Measurements from ENCODE around the gene DENND6B. TPM values are rescaled to one million over a fixed set of nuclear protein-coding genes. Genes with fewer than 3 reads are reported as not detected.
"Not testable (repeated sequence)": the region's sequence is repeated elsewhere in the genome, so short reads cannot be mapped to it uniquely, and the experiment has no call there.

Gene DENND6B
- total RNA-seq, 1 experiment from 2014 or later = 2.5 TPM

DNA sequence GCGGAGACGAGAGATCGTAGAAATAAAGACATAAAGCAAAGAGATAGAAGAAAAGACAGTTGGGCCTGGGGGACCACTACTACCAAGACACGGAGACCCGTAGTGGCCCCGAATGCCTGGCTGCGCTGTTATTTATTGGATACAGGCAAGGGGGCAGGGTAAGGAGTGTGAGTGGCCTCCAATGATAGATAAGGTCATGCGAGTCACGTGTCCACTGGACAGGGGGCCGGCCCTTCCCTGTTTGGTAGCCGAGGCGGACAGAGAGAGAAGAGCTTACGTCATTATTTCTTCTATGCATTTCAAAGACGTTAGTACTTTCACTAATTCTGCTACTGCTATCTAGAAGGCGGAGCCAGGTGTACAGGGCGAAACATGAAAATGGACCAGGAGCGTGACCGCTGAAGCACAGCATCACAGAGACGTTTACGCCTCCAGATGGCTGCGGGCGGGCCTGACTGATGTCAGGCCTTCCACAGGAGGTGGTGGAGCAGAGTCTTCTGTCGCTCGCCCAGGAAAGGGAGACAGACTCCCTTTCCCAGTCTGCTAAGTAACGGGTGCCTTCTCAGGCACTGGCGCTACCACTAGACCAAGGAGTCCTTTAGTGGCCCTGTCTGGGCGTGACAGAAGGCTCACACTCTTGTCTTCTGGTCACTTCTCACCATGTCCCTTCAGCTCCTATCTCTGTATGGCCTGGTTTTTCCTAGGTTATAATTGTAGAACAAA is 41.1 kb upstream of the DENND6B start:
- Mint-ChIP-seq H3K4me3 (no peak overlapping the region), H3K27me3 (ENCODE audit: low read depth) (no peaks in the 10 kb centered on the region), H3K27ac (no peak overlapping the region), H3K4me1 (no peaks in the 10 kb centered on the region), H3K9me3 (no peaks in the 10 kb centered on the region), H3K36me3 (peaks cover 23% of the 10 kb centered on the region)
- TF ChIP-seq, protein P1, sequence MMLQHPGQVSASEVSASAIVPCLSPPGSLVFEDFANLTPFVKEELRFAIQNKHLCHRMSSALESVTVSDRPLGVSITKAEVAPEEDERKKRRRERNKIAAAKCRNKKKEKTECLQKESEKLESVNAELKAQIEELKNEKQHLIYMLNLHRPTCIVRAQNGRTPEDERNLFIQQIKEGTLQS (CRISPR knock-in tag; conservative IDR thresholded peaks at IDR 0.05) = no peak
- TF ChIP-seq ETV6 (CRISPR knock-in tag; IDR thresholded peaks at IDR 0.05) (no peak), KAT7 (CRISPR knock-in tag; IDR thresholded peaks at IDR 0.05; ENCODE audit: borderline replicate concordance) (no peak), SOX15 (CRISPR knock-in tag; IDR thresholded peaks at IDR 0.05) (no peak), ZNF416 (CRISPR knock-in tag; IDR thresholded peaks at IDR 0.05) (no peak), ZNF263 (CRISPR knock-in tag; IDR thresholded peaks at IDR 0.05; ENCODE audit: low read depth) (no peak), ZNF121 (CRISPR knock-in tag; IDR thresholded peaks at IDR 0.05) (no peak), ZNF317 (CRISPR knock-in tag; IDR thresholded peaks at IDR 0.05; ENCODE audit: borderline replicate concordance, low read depth) (no peak), OVOL2 (CRISPR knock-in tag; IDR thresholded peaks at IDR 0.05; ENCODE audit: borderline replicate concordance) (no peak), MYBL2 (CRISPR knock-in tag; IDR thresholded peaks at IDR 0.05) (no peak), ATF1 (CRISPR knock-in tag; IDR thresholded peaks at IDR 0.05) (no peak), PRRX2 (CRISPR knock-in tag; IDR thresholded peaks at IDR 0.05) (no peak), HMGA2 (CRISPR knock-in tag; IDR thresholded peaks at IDR 0.05) (no peak)
- TF ChIP-seq, protein P2, sequence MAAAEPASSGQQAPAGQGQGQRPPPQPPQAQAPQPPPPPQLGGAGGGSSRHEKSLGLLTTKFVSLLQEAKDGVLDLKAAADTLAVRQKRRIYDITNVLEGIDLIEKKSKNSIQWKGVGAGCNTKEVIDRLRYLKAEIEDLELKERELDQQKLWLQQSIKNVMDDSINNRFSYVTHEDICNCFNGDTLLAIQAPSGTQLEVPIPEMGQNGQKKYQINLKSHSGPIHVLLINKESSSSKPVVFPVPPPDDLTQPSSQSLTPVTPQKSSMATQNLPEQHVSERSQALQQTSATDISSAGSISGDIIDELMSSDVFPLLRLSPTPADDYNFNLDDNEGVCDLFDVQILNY (CRISPR knock-in tag; IDR thresholded peaks at IDR 0.05) = no peak
- TF ChIP-seq, protein P3, sequence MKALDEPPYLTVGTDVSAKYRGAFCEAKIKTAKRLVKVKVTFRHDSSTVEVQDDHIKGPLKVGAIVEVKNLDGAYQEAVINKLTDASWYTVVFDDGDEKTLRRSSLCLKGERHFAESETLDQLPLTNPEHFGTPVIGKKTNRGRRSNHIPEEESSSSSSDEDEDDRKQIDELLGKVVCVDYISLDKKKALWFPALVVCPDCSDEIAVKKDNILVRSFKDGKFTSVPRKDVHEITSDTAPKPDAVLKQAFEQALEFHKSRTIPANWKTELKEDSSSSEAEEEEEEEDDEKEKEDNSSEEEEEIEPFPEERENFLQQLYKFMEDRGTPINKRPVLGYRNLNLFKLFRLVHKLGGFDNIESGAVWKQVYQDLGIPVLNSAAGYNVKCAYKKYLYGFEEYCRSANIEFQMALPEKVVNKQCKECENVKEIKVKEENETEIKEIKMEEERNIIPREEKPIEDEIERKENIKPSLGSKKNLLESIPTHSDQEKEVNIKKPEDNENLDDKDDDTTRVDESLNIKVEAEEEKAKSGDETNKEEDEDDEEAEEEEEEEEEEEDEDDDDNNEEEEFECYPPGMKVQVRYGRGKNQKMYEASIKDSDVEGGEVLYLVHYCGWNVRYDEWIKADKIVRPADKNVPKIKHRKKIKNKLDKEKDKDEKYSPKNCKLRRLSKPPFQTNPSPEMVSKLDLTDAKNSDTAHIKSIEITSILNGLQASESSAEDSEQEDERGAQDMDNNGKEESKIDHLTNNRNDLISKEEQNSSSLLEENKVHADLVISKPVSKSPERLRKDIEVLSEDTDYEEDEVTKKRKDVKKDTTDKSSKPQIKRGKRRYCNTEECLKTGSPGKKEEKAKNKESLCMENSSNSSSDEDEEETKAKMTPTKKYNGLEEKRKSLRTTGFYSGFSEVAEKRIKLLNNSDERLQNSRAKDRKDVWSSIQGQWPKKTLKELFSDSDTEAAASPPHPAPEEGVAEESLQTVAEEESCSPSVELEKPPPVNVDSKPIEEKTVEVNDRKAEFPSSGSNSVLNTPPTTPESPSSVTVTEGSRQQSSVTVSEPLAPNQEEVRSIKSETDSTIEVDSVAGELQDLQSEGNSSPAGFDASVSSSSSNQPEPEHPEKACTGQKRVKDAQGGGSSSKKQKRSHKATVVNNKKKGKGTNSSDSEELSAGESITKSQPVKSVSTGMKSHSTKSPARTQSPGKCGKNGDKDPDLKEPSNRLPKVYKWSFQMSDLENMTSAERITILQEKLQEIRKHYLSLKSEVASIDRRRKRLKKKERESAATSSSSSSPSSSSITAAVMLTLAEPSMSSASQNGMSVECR (CRISPR knock-in tag; IDR thresholded peaks at IDR 0.05; ENCODE audit: borderline replicate concordance) = no peak
- TF ChIP-seq, protein P4, sequence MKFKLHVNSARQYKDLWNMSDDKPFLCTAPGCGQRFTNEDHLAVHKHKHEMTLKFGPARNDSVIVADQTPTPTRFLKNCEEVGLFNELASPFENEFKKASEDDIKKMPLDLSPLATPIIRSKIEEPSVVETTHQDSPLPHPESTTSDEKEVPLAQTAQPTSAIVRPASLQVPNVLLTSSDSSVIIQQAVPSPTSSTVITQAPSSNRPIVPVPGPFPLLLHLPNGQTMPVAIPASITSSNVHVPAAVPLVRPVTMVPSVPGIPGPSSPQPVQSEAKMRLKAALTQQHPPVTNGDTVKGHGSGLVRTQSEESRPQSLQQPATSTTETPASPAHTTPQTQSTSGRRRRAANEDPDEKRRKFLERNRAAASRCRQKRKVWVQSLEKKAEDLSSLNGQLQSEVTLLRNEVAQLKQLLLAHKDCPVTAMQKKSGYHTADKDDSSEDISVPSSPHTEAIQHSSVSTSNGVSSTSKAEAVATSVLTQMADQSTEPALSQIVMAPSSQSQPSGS (CRISPR knock-in tag; IDR thresholded peaks at IDR 0.05; ENCODE audit: borderline replicate concordance, low read depth) = no peak
- TF ChIP-seq, protein P5, sequence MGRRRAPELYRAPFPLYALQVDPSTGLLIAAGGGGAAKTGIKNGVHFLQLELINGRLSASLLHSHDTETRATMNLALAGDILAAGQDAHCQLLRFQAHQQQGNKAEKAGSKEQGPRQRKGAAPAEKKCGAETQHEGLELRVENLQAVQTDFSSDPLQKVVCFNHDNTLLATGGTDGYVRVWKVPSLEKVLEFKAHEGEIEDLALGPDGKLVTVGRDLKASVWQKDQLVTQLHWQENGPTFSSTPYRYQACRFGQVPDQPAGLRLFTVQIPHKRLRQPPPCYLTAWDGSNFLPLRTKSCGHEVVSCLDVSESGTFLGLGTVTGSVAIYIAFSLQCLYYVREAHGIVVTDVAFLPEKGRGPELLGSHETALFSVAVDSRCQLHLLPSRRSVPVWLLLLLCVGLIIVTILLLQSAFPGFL (CRISPR knock-in tag; IDR thresholded peaks at IDR 0.05; ENCODE audit: borderline replicate concordance) = no peak
- ChIA-PET CTCF (interaction anchor here (1.2 kb wide), 1 partner anchor 26 kb away, joined by 6 read pairs; no protein-coding TSS in a partner anchor), POLR2A (no interaction called here)
- DNase-seq (ENCODE audit: low spot score) (no peak), ATAC-seq (no peak)

DNA sequence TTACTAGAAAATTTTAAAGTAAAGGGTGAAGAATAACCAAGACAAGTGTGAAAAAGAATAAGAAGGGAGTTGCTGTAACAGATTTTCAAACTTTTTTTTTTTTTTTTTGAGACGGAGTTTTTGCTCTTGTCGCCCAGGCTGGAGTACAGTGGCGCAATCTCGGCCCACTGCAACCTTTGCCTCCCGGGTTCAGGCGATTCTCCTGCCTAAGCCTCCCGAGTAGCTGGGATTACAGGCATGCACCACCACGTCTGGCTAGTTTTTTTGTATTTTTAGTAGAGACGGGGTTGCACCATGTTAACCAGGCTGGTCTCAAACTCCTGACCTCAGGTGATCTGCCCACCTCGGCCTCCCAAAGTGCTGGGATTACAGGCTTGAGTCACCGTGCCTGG is 37.0 kb upstream of the DENND6B start:
- H3K4me1 Mint-ChIP-seq; DNase-seq (ENCODE audit: low spot score); ATAC-seq; H3K27me3 Mint-ChIP-seq (ENCODE audit: low read depth); H3K4me3 Mint-ChIP-seq; H3K27ac Mint-ChIP-seq; POLR2A ChIA-PET; H3K9me3 Mint-ChIP-seq: not testable (repeated sequence)
- peaks cover 16% of the 10 kb centered on the region for H3K36me3 Mint-ChIP-seq
- CTCF ChIA-PET = interaction anchor here (0.9 to 1.3 kb wide), 2 partner anchors 22 to 36 kb away, joined by 3 to 5 read pairs; no protein-coding TSS in a partner anchor

Data from WTC11 (cell line).